ENCODE results near the gene N4BP2L2.

The N4BP2L2 gene

DNA sequence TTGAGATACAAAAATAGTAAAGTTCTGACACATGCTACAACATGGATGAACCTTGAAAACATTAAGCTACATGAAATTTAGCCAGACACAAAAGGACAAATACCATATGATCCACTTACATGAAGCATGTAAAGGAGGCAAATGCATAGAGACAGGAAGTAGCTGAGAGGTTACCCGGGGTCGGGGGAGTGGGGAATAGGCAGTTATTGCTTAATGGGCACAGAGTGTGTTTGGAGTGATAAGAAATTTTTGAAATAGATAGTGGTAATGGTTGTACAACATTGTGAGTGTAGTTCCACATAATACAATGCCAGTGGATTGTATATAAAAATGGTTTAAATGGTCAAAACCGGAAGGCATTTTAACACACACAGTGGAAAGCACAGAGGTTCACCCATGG lies 115.0 kb downstream of the N4BP2L2 start:
- DNase-seq, result no peak

- DNase-seq, result no peak
Measured at GRCh38 chr13:32419862-32420261, 118.7 kb downstream of the N4BP2L2 start.

- no peak for DNase-seq
Measured at GRCh38 chr13:32417995-32418394, 120.6 kb downstream of the N4BP2L2 start.

DNA sequence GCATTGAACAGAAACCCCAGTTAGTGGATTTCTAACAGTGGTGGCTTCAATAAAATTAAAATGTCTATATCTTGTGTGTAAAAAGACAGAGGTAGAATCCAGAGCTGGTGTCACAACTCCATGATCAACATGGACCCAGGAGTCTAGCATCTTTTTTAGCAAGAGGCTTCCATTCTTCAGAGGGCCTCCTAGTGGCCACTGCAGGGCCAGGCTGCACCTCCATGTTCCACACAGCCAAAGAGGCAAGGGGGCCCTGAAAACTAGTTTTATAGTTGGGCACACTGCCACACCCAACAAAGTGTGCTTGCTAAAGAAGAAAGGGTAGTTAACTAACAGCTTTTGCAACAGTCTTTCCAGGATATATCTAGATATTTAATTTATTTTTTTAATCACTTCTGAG lies 123.6 kb downstream of the N4BP2L2 start:
- peak; percentile 32 for DNase-seq

GRCh38 chr13:32414580-32414979 lies 124.0 kb downstream of the N4BP2L2 start:
- no peak for DNase-seq

DNA sequence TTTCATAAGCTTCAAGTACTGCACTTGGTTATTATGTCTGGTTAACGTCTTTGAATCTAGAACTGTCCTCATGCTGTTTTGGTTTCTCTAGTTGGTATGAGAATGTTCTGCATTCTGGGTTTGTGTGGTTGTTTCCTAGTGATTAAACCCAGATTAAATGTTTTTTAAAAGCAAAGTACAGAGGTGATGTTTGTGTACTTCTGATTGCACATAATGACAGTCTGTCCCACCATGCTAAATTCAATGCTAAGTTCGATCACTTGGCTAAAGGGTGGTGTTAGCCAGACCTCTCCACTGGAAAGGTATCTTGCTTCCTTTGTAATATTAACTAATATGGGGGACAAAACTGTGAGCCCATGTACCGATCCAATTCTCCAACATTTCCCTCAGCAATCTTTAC lies 125.3 kb downstream of the N4BP2L2 start:
- DNase-seq, result no peak

GRCh38 chr13:32409561-32410421 lies 128.8 kb downstream of the N4BP2L2 start:
- no peak for DNase-seq

- DNase-seq, result no peak
Measured at GRCh38 chr13:32409001-32409313, 129.6 kb downstream of the N4BP2L2 start.

DNA sequence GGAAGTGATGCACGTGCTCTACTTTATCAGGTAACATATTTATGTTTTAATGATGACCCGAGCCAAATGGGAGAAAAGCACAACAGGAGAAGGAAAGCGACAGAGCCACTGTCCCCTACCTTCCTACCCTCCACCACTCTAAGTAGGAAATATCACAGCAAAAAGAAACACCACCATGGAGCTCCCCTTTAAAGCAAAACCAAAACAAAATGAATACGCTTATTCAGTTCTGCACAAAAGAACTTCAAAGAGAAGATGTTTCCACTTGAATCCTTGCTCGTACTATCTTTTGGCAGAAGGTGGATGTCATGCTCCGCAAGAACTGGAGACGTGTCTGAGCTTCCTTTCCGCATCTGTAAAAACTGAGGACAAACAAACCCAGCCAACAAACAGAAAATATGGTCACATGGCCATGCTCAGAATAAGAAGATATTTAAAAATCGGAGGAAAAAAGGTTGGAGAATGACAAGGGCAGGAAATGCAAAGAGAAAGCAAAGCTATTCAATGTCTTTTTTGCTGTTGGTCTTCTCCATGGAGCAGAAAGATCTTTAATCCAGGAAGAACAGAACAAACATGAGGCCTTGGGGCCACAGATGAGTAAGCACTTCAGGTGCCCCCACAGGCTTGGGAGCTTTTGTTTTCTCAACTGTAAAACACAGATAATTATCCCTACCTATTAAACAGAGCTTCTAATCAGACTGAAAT lies 130.1 kb downstream of the N4BP2L2 start:
- DNase-seq, result no peak

DNA sequence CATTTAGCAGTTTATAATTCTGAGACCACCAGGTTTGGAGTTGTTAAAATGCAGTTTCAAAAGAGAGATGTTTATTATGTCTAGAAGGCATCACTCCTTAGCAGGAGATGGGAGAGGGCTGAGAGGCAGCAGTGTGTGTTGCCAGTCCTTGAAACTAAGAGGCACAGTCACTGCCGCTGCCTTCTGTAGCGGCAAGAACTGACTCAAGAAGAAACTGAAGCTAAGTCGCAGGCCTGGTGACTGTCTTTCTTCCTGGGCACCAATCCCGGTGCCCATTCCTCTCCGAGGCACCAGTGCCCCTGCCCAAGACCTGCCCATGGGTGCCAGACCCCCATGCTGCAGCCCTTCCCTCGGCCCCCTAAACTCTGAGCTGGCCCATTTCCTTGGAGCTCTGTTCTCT lies 130.7 kb downstream of the N4BP2L2 start:
- DNase-seq, result peak; percentile 29

DNA sequence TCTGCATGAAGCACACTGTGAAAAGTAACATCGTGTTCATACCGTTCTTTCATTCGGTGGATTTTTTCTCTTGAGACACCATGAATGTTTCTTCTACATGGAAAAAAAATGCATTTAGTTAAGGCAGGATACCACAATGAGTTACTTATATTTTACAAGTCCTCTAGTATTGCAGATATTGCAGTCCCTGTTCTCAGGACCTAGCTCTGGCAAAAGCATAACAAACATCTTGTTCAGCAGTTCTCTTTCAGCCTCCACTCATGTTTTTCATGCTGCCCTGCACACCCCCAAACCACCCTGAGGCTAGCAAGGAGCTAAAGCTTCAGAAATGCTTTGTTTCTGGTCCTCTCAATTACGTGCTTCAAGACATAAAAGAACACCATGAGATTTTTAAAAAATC lies 135.5 kb downstream of the N4BP2L2 start:
- DNase-seq, result no peak

DNA sequence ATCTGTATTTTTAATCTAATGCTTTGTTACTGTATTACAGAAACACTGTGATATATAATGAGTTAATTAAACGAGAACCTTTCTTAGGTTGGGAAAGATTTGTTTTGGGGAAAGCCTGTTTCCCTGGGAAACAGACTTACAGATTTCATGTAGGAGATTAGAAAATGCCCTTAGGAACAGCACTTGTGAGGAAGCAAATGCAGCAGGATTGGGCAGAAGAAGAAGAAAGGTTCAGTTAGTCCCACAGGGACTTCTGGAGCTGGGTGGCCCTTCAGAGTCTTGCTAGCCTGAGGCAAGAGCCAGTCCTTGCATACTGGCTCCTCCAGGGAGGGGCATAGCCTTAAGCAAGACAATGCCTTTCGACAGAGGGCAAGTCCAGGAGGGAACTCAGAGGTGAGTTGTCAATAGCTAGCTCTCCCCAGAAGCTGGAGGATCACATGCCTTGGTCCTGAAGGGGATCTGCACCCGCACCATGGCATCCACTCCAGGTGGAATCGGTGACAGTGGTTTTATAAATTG lies 147.4 kb downstream of the N4BP2L2 start:
- no peak for DNase-seq

DNA sequence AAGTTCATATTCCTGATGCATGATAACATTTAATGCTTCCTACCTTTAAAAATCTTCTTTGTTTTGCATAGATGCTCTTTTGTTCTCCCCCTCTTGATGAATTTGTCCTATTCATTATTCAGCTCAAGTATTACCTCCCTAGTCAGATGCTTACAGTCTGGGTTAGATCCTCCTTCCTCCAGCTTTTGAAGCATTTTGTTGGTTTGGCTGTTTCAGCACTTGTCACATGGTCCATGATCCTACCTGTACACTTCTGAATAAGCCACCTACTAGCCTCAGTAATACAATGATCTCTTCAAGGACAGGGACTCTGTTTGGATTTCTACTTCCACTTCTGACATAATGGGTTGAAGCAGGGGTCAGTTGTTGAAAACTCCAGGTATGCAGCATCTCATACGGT lies 148.1 kb downstream of the N4BP2L2 start:
- no peak for DNase-seq

- no peak for DNase-seq
Measured at GRCh38 chr13:32390048-32390447, 148.5 kb downstream of the N4BP2L2 start.

DNA sequence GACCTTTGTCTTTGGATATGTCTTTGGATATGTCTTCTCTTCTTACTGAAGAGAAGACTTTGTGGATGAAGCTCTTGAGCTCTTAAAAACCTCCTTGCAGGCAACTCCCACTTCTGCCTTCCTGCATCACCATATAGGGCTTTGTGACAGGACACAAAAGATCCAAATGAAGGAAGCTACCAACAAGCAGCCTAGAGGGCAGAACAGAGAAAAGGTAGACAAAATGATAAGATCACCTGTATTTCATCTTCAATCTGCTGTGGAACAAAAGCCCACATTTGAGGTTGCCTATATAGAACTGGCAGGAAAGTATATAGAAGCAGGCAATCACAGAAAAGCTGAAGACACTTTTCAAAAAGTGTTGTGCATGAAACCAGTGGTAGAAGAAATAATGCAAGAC lies 153.2 kb downstream of the N4BP2L2 start:
- DNase-seq, result no peak

DNA sequence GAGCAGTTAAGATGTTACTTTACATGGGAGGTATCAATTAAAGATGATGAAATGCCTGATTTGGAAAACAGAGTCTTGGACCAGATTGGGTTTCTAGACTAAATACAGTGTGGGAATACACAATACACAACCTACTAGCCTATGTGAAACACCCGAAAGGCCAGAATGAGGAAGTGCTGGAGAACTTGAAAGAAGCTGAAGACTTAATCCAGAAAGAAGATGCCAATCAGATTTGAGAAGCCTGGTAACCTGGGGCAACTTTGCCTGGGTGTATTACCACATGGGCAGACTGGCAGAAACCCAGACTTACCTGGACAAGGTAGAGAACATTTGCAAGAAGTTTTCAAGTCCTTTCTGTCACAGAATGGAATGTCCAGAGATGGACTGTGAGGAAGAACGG lies 153.9 kb downstream of the N4BP2L2 start:
- DNase-seq, result no peak

- DNase-seq, result no peak
Measured at GRCh38 chr13:32383836-32384618, 154.6 kb downstream of the N4BP2L2 start.

Data from activated CD4-positive, alpha-beta T cell treated with anti-CD3 and anti-CD28 coated beads for 48 hours (primary cell).